HEK293T (cell line): ENCODE results near the gene HOXA7.

Experiments used
- BHLHE40 ChIP-seq: fragments of 450-650 bp; IDR thresholded peaks from 2 replicates; pipeline ENCODE4 v1.6.1; 2016; ENCODE audit warnings: mild to moderate bottlenecking, moderate library complexity, borderline replicate concordance
- ELF4 ChIP-seq: fragments of 450-650 bp; IDR thresholded peaks from 2 replicates; pipeline ENCODE4 v1.6.1; 2017; ENCODE audit warnings: antibody characterized with exemption
- FOXA1 ChIP-seq: fragments of 450-650 bp; IDR thresholded peaks from 2 replicates; pipeline ENCODE4 v1.6.1; 2016; ENCODE audit warnings: mild to moderate bottlenecking
- SP1 ChIP-seq: fragments of 450-650 bp; IDR thresholded peaks from 2 replicates; pipeline ENCODE4 v1.6.1; 2017
- ZNF384 ChIP-seq: fragments of 450-650 bp; IDR thresholded peaks from 2 replicates; pipeline ENCODE4 v1.6.1; 2016

GRCh38 chr7:27164045-27164366 lies 7.5 kb upstream of the HOXA7 start:
- TF ChIP-seq SP1 = no peak
- no peak for TF ChIP-seq FOXA1
- no peak for TF ChIP-seq ZNF384
- TF ChIP-seq BHLHE40 = no peak
- no peak for TF ChIP-seq ELF4
